Esophagus squamous epithelium (tissue), 4 donors: ENCODE data around the gene DUSP28.

Source experiments
- CTCF ChIP-seq, 6 experiments: fragments of 450-650 bp in 4 of 6; fragments of 200-600 bp in 2 of 6; sonication (generic) in 2 of 6; IDR thresholded peaks; one replicate each; pipeline ENCODE4 v1.5.1; 2016 to 2019; ENCODE audit warnings: antibody characterized with exemption in 6 of 6, mild to moderate bottlenecking in 4 of 6, moderate library complexity in 4 of 6
- POLR2A ChIP-seq, 4 donors: fragments of 450-650 bp; IDR thresholded peaks; one replicate each; pipeline ENCODE4 v1.6.1; 2017; ENCODE audit warnings: antibody characterized with exemption in 4 of 4, mild to moderate bottlenecking in 4 of 4, moderate library complexity in 3 of 4

- no peak for TF ChIP-seq CTCF (IDR thresholded peaks at IDR 0.05)
- no peak for TF ChIP-seq POLR2A (IDR thresholded peaks at IDR 0.05)
Observed at GRCh38 chr2:240591226-240591625, 31.1 kb downstream of the DUSP28 start.
